ENCODE measurements around the gene GSE1.

Gene GSE1

GRCh38 chr16:85642762-85643358 lies 29.7 kb downstream of the GSE1 start:
- H3K36me3 ChIP-seq (ENCODE audit: control insufficient read depth, low read depth, low read length): no peaks in the 10 kb centered on the region
- H3K4me1 ChIP-seq (ENCODE audit: control insufficient read depth, low read depth, low read length): no peaks in the 10 kb centered on the region

GRCh38 chr16:85643631-85644030 lies 30.5 kb downstream of the GSE1 start:
- Histone ChIP-seq H3K4me1 (ENCODE audit: control insufficient read depth, low read depth, low read length) (no peaks in the 10 kb centered on the region), H3K36me3 (ENCODE audit: control insufficient read depth, low read depth, low read length) (no peaks in the 10 kb centered on the region), H3K27ac (ENCODE audit: low read length) (no peak overlapping the region)

More at GRCh38 chr16:85642762-85643358, 29.7 kb downstream of the GSE1 start:
- Histone ChIP-seq H3K27ac (ENCODE audit: low read length) (no peak overlapping the region), H3K9ac (ENCODE audit: low read length) (no peak overlapping the region), H3K9me3 (ENCODE audit: control insufficient read depth, low read depth, low read length) (no peaks in the 10 kb centered on the region), H3K4me3 (ENCODE audit: low read length) (no peak overlapping the region), H3K27me3 (ENCODE audit: control insufficient read depth, insufficient read depth, low read length) (no peaks in the 10 kb centered on the region)

GRCh38 chr16:85644093-85644712 lies 31.1 kb downstream of the GSE1 start:
- Histone ChIP-seq H3K9me3 (ENCODE audit: control insufficient read depth, low read depth, low read length) (no peaks in the 10 kb centered on the region), H3K9ac (ENCODE audit: low read length) (no peak overlapping the region), H3K4me1 (ENCODE audit: control insufficient read depth, low read depth, low read length) (no peaks in the 10 kb centered on the region), H3K27me3 (ENCODE audit: control insufficient read depth, insufficient read depth, low read length) (no peaks in the 10 kb centered on the region), H3K4me3 (ENCODE audit: low read length) (no peak overlapping the region), H3K36me3 (ENCODE audit: control insufficient read depth, low read depth, low read length) (peaks cover 2% of the 10 kb centered on the region), H3K27ac (ENCODE audit: low read length) (no peak overlapping the region)

More at GRCh38 chr16:85643631-85644030, 30.5 kb downstream of the GSE1 start:
- no peak overlapping the region for H3K4me3 ChIP-seq (ENCODE audit: low read length)
- H3K9ac ChIP-seq (ENCODE audit: low read length): no peak overlapping the region
- no peaks in the 10 kb centered on the region for H3K9me3 ChIP-seq (ENCODE audit: control insufficient read depth, low read depth, low read length)
- H3K27me3 ChIP-seq (ENCODE audit: control insufficient read depth, insufficient read depth, low read length): no peaks in the 10 kb centered on the region

- H3K4me3 ChIP-seq (ENCODE audit: low read length): no peak overlapping the region
- H3K9me3 ChIP-seq (ENCODE audit: control insufficient read depth, low read depth, low read length): no peaks in the 10 kb centered on the region
- peaks cover 3% of the 10 kb centered on the region for H3K36me3 ChIP-seq (ENCODE audit: control insufficient read depth, low read depth, low read length)
- H3K27me3 ChIP-seq (ENCODE audit: control insufficient read depth, insufficient read depth, low read length): no peaks in the 10 kb centered on the region
- H3K4me1 ChIP-seq (ENCODE audit: control insufficient read depth, low read depth, low read length): no peaks in the 10 kb centered on the region
- H3K9ac ChIP-seq (ENCODE audit: low read length): no peak overlapping the region
- no peak overlapping the region for H3K27ac ChIP-seq (ENCODE audit: low read length)
Measured at GRCh38 chr16:85645021-85645589, 32.0 kb downstream of the GSE1 start.

GRCh38 chr16:85646358-85646907 lies 33.3 kb downstream of the GSE1 start:
- H3K4me3 ChIP-seq (ENCODE audit: low read length): no peak overlapping the region
- H3K27me3 ChIP-seq (ENCODE audit: control insufficient read depth, insufficient read depth, low read length): no peaks in the 10 kb centered on the region
- no peaks in the 10 kb centered on the region for H3K9me3 ChIP-seq (ENCODE audit: control insufficient read depth, low read depth, low read length)
- no peak overlapping the region for H3K27ac ChIP-seq (ENCODE audit: low read length)
- H3K9ac ChIP-seq (ENCODE audit: low read length): no peak overlapping the region
- H3K4me1 ChIP-seq (ENCODE audit: control insufficient read depth, low read depth, low read length): no peaks in the 10 kb centered on the region
- peaks cover 3% of the 10 kb centered on the region for H3K36me3 ChIP-seq (ENCODE audit: control insufficient read depth, low read depth, low read length)

- Histone ChIP-seq H3K4me3 (ENCODE audit: low read length) (no peak overlapping the region), H3K4me1 (ENCODE audit: control insufficient read depth, low read depth, low read length) (no peaks in the 10 kb centered on the region), H3K9ac (ENCODE audit: low read length) (no peak overlapping the region), H3K36me3 (ENCODE audit: control insufficient read depth, low read depth, low read length) (peaks cover 3% of the 10 kb centered on the region), H3K9me3 (ENCODE audit: control insufficient read depth, low read depth, low read length) (no peaks in the 10 kb centered on the region), H3K27ac (ENCODE audit: low read length) (no peak overlapping the region), H3K27me3 (ENCODE audit: control insufficient read depth, insufficient read depth, low read length) (no peaks in the 10 kb centered on the region)
Measured at GRCh38 chr16:85646976-85647375, 33.9 kb downstream of the GSE1 start.

- Histone ChIP-seq H3K27ac (ENCODE audit: low read length) (no peak overlapping the region), H3K27me3 (ENCODE audit: control insufficient read depth, insufficient read depth, low read length) (no peaks in the 10 kb centered on the region), H3K9me3 (ENCODE audit: control insufficient read depth, low read depth, low read length) (no peaks in the 10 kb centered on the region), H3K4me3 (ENCODE audit: low read length) (no peak overlapping the region), H3K36me3 (ENCODE audit: control insufficient read depth, low read depth, low read length) (peaks cover 3% of the 10 kb centered on the region), H3K9ac (ENCODE audit: low read length) (no peak overlapping the region), H3K4me1 (ENCODE audit: control insufficient read depth, low read depth, low read length) (no peaks in the 10 kb centered on the region)
Measured at GRCh38 chr16:85648070-85648714, 35.1 kb downstream of the GSE1 start.

- H3K4me1 ChIP-seq (ENCODE audit: control insufficient read depth, low read depth, low read length): no peaks in the 10 kb centered on the region
- peaks cover 4% of the 10 kb centered on the region for H3K36me3 ChIP-seq (ENCODE audit: control insufficient read depth, low read depth, low read length)
- no peaks in the 10 kb centered on the region for H3K9me3 ChIP-seq (ENCODE audit: control insufficient read depth, low read depth, low read length)
- no peak overlapping the region for H3K9ac ChIP-seq (ENCODE audit: low read length)
- no peaks in the 10 kb centered on the region for H3K27me3 ChIP-seq (ENCODE audit: control insufficient read depth, insufficient read depth, low read length)
- no peak overlapping the region for H3K4me3 ChIP-seq (ENCODE audit: low read length)
- H3K27ac ChIP-seq (ENCODE audit: low read length): no peak overlapping the region
Measured at GRCh38 chr16:85648805-85649204, 35.7 kb downstream of the GSE1 start.

- Histone ChIP-seq H3K9me3 (ENCODE audit: control insufficient read depth, low read depth, low read length) (no peaks in the 10 kb centered on the region), H3K4me3 (ENCODE audit: low read length) (no peak overlapping the region), H3K27me3 (ENCODE audit: control insufficient read depth, insufficient read depth, low read length) (no peaks in the 10 kb centered on the region), H3K4me1 (ENCODE audit: control insufficient read depth, low read depth, low read length) (no peaks in the 10 kb centered on the region), H3K9ac (ENCODE audit: low read length) (no peak overlapping the region), H3K36me3 (ENCODE audit: control insufficient read depth, low read depth, low read length) (peaks cover 11% of the 10 kb centered on the region), H3K27ac (ENCODE audit: low read length) (no peak overlapping the region)
Measured at GRCh38 chr16:85649411-85650134, 36.5 kb downstream of the GSE1 start.

GRCh38 chr16:85650135-85650843 lies 37.2 kb downstream of the GSE1 start:
- peaks cover 15% of the 10 kb centered on the region for H3K36me3 ChIP-seq (ENCODE audit: control insufficient read depth, low read depth, low read length)
- H3K4me3 ChIP-seq (ENCODE audit: low read length): no peak overlapping the region
- no peak overlapping the region for H3K9ac ChIP-seq (ENCODE audit: low read length)
- no peaks in the 10 kb centered on the region for H3K9me3 ChIP-seq (ENCODE audit: control insufficient read depth, low read depth, low read length)
- H3K27me3 ChIP-seq (ENCODE audit: control insufficient read depth, insufficient read depth, low read length): no peaks in the 10 kb centered on the region
- H3K4me1 ChIP-seq (ENCODE audit: control insufficient read depth, low read depth, low read length): no peaks in the 10 kb centered on the region
- no peak overlapping the region for H3K27ac ChIP-seq (ENCODE audit: low read length)
